Measurements from ENCODE around the gene SLC7A6OS. TPM values are rescaled to one million over a fixed set of nuclear protein-coding genes. Genes with fewer than 3 reads are reported as not detected.
"Not testable (repeated sequence)": the region's sequence is repeated elsewhere in the genome, so short reads cannot be mapped to it uniquely, and the experiment has no call there.

SLC7A6OS gene
- total RNA-seq, 1 donor from 2014 or later = 42.0 TPM

DNA sequence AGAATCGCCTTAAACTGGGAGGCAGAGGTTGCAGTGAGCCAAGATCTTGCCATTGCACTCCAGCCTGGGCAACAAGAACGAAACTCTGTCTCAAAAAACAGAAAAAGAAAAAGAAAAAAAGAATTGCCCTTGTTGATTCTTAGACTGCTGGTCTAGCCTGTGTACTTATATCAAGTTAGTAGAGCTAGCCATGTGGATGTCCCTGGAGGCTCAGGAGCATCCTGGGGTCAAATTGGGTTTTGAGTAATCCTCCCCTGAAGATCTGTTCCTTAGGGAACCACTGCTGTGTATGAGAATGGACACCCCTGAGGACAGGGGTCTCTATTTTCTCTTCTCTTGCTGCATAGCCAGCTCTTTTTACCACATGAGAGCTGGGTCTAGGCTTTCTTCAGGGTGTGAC lies 21.5 kb downstream of the SLC7A6OS start:
- H3K27me3 Mint-ChIP-seq = no peaks in the 10 kb centered on the region
- POLR2A ChIA-PET = interaction anchor here (0.7 to 3.8 kb wide), 8 partner anchors 13 to 487 kb away, joined by 3 to 59 read pairs (median 4); partner anchors contain the start of genes PLA2G15, PRMT7, SLC7A6 and SLC7A6OS
- H3K36me3 Mint-ChIP-seq (ENCODE audit: low read depth) = peaks cover 55% of the 10 kb centered on the region
- peak overlapping the region; percentile 62 for H3K4me3 Mint-ChIP-seq
- DNase-seq = no peak
- TF ChIP-seq, protein P1, sequence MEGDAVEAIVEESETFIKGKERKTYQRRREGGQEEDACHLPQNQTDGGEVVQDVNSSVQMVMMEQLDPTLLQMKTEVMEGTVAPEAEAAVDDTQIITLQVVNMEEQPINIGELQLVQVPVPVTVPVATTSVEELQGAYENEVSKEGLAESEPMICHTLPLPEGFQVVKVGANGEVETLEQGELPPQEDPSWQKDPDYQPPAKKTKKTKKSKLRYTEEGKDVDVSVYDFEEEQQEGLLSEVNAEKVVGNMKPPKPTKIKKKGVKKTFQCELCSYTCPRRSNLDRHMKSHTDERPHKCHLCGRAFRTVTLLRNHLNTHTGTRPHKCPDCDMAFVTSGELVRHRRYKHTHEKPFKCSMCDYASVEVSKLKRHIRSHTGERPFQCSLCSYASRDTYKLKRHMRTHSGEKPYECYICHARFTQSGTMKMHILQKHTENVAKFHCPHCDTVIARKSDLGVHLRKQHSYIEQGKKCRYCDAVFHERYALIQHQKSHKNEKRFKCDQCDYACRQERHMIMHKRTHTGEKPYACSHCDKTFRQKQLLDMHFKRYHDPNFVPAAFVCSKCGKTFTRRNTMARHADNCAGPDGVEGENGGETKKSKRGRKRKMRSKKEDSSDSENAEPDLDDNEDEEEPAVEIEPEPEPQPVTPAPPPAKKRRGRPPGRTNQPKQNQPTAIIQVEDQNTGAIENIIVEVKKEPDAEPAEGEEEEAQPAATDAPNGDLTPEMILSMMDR (IDR thresholded peaks at IDR 0.05) = no peak
- H3K9me3 Mint-ChIP-seq = no peaks in the 10 kb centered on the region
- peak overlapping the region; percentile 90 for H3K27ac Mint-ChIP-seq
- ATAC-seq (ENCODE audit: low read depth) = no peak
- CTCF ChIA-PET = interaction anchor here (2.4 to 11.0 kb wide), 2 partner anchors 21 to 27 kb away, joined by 9 to 166 read pairs; partner anchors contain the start of genes PRMT7, SLC7A6 and SLC7A6OS
- H3K4me1 Mint-ChIP-seq = peaks cover 76% of the 10 kb centered on the region
- intact Hi-C loops (cut with micrococcal nuclease) = loop anchor here (1.0 to 5.0 kb wide), 5 partner anchors 14 to 898 kb away; partner anchors contain the start of genes SLC7A6, SLC7A6OS and SNTB2

DNA sequence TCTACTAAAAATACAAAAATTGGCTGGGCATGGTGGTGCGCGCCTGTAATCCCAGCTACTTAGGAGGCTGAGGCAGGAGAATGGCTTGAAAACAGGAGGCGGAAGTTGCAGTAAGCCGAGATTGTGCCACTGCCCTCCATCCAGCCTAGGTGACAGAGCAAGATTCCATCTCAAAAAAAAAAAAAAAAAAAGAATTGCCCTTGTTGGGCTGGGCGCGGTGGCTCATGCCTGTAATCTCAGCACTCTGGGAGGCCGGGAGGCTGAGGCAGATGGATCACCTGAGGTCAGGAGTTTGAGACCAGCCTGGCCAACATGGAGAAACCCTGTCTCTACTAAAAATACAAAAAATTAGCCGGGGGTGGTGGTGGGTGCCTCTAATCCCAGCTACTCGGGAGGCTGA lies 21.9 kb downstream of the SLC7A6OS start:
- H3K4me1 Mint-ChIP-seq = peaks cover 80% of the 10 kb centered on the region
- not testable (repeated sequence) for DNase-seq; ATAC-seq (ENCODE audit: low read depth); H3K9me3 Mint-ChIP-seq; H3K27me3 Mint-ChIP-seq
- H3K4me3 Mint-ChIP-seq = peak overlapping the region; percentile 62
- peak overlapping the region; percentile 90 for H3K27ac Mint-ChIP-seq
- POLR2A ChIA-PET = interaction anchor here (0.7 to 3.8 kb wide), 4 partner anchors 13 to 304 kb away, joined by 4 to 59 read pairs (median 20); partner anchors contain the start of genes PRMT7, SLC7A6 and SLC7A6OS
- H3K36me3 Mint-ChIP-seq (ENCODE audit: low read depth) = peaks cover 51% of the 10 kb centered on the region
- intact Hi-C loops (cut with micrococcal nuclease) = loop anchor here (1.0 to 5.0 kb wide), 5 partner anchors 13 to 899 kb away; partner anchors contain the start of genes SLC7A6, SLC7A6OS and SNTB2
- CTCF ChIA-PET = interaction anchor here (1.1 to 11.0 kb wide), 3 partner anchors 22 to 40 kb away, joined by 4 to 166 read pairs (median 9); partner anchors contain the start of genes PRMT7, SLC7A6 and SLC7A6OS

DNA sequence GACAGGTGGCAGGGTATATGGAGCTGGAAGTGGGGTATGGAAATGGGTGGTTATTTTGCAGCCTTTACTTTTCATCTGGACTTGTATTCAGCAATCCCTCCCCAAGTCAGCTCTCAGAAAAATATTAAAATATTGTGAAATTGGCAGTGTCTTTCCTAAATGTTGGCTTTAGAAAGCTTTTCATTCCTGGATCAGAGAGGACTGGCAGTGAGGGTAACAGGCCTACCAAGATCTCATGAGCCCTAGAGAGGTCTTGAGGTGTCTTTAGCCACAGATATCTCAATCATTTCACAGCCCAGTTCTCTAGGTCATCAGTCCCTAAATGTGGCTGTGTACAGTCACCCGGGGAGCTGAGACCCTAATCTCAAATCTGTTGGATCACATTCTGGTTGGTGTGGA lies 22.5 kb downstream of the SLC7A6OS start:
- ChIA-PET CTCF (interaction anchor here (0.8 to 11.0 kb wide), 3 partner anchors 23 to 41 kb away, joined by 4 to 166 read pairs (median 4); partner anchors contain the start of genes PRMT7, SLC7A6 and SLC7A6OS), POLR2A (interaction anchor here (2.9 to 3.8 kb wide), 2 partner anchors 23 to 25 kb away, joined by 36 to 59 read pairs; partner anchors contain the start of genes PRMT7, SLC7A6 and SLC7A6OS)
- intact Hi-C loops (cut with micrococcal nuclease) = loop anchor here (5.0 kb wide), 1 partner anchor 899 kb away; the partner anchor contains the start of gene SNTB2
- DNase-seq = no peak
- Mint-ChIP-seq H3K36me3 (ENCODE audit: low read depth) (peaks cover 48% of the 10 kb centered on the region), H3K9me3 (no peaks in the 10 kb centered on the region), H3K27ac (peak overlapping the region; percentile 90), H3K27me3 (no peaks in the 10 kb centered on the region), H3K4me3 (peak overlapping the region; percentile 52), H3K4me1 (peaks cover 85% of the 10 kb centered on the region)
- TF ChIP-seq, protein P1 (IDR thresholded peaks at IDR 0.05) = no peak
- ATAC-seq (ENCODE audit: low read depth) = no peak

DNA sequence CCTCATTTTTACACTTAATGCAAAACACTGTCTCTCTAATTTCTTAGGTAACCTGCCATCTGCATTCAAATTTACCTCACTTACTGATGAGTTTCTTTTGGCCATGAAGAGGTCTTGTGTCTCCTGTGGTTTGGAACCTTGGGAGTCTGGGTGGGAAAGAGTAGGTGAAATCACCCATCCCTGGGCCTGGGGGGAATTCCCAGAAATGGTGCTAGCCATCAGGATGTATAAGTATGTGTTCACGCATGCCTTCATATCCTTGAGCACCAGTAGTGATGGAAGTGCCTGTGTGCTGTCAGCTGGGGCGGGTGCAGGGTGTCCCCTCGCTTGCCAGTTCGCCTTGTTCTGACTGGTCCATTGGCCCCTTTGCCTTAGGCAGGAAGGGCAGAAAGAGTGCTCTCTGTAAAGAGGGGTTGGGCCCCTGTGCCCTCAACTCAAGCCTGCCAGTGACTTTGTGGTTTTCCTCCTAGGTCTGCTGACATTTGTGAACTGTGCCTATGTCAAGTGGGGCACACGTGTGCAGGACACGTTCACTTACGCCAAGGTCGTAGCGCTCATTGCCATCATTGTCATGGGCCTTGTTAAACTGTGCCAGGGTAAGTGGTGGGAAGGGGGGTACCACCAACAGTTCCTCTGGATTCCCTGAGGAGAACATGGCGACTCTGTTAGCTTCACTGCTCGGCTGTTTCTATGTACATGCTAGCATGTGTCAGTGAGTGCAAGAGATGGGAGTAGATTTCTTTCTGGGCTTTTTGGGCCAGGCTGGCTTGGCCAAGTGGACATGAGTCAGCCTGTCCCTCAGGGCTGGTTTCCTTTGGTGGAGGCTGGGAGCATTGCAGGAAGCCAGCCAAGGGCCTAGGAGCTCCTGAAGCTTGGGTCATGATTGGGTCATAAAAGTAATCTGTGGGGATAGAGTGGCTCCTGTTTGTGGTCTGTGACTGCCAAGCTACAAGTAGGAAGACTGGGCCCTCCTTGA lies 23.2 kb downstream of the SLC7A6OS start:
- TF ChIP-seq, protein P1 (IDR thresholded peaks at IDR 0.05) = no peak
- ChIA-PET CTCF (interaction anchor here (0.8 to 11.0 kb wide), 3 partner anchors 23 to 42 kb away, joined by 4 to 166 read pairs (median 4); partner anchors contain the start of genes PRMT7, SLC7A6 and SLC7A6OS), POLR2A (interaction anchor here (2.9 to 4.7 kb wide), 3 partner anchors 23 to 25 kb away, joined by 36 to 61 read pairs (median 59); partner anchors contain the start of genes PRMT7, SLC7A6 and SLC7A6OS)
- intact Hi-C loops (cut with micrococcal nuclease) = loop anchor here (5.0 kb wide), 1 partner anchor 900 kb away; the partner anchor contains the start of gene SNTB2
- Mint-ChIP-seq H3K4me1 (peaks cover 92% of the 10 kb centered on the region), H3K27ac (peak overlapping the region; percentile 90), H3K4me3 (peak overlapping the region; percentile 52), H3K9me3 (no peaks in the 10 kb centered on the region), H3K27me3 (no peaks in the 10 kb centered on the region), H3K36me3 (ENCODE audit: low read depth) (peaks cover 50% of the 10 kb centered on the region)
- ATAC-seq (ENCODE audit: low read depth) (peak; percentile 10), DNase-seq (peak; percentile 20)
